Measurements from ENCODE around the gene PTH2.

PTH2 gene

DNA sequence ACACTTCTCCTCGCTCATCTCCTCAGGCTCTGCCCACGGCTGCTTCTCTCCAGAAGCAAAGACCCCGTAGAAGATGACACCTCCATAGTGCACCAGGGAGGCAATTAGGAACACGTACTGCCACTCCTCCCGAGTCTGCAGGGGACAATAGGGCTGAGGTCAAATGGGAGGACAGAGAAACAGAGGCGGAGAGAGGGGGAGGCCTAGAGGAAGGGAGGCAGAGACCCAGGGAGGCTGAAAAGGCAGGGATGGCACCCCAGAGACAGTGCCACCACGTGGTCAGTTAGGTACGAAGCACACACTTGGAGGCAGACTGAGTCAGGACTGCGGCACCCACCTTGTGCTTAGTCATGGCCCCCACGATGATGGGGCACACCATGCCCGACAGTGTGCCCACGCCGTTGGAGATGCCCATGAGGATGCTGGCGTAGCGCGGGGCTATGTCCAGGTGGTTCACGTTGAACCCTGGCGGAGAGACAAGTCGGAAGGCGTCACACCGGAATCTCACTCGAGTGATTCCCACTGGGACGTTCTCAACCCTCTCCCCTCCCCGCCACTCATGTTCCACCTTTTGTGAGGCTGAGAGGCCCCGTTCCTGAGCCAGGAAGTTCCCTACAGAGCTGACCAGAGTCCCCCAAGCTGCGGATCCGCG, 7.6 kb upstream of the PTH2 start:
- DNase-seq, result no peak

DNA sequence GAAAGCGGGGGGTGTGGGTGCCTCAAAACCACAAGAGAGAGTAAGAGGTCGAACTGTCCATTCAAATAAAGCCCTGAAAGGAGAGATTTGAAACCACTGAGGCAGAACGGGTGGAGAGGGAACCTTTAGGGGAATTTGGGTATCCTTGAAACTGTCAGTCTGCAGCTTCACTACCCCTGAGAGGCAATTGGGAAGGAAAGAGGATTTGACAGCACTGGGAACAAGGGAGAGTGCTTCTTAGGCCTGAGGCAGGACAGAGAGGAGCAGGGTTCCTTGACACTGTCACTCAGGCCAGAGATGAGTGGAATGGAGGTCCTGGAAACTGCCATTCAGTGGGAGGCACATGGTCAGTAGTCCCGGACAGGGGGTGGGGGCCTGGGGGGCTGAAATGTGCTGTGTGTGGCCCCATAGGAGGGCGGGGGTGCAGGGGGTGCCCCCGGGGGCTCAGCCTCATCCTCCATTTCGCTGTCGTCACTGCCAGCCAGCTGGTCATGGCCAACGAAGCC, 7.0 kb upstream of the PTH2 start:
- no peak for DNase-seq

DNA sequence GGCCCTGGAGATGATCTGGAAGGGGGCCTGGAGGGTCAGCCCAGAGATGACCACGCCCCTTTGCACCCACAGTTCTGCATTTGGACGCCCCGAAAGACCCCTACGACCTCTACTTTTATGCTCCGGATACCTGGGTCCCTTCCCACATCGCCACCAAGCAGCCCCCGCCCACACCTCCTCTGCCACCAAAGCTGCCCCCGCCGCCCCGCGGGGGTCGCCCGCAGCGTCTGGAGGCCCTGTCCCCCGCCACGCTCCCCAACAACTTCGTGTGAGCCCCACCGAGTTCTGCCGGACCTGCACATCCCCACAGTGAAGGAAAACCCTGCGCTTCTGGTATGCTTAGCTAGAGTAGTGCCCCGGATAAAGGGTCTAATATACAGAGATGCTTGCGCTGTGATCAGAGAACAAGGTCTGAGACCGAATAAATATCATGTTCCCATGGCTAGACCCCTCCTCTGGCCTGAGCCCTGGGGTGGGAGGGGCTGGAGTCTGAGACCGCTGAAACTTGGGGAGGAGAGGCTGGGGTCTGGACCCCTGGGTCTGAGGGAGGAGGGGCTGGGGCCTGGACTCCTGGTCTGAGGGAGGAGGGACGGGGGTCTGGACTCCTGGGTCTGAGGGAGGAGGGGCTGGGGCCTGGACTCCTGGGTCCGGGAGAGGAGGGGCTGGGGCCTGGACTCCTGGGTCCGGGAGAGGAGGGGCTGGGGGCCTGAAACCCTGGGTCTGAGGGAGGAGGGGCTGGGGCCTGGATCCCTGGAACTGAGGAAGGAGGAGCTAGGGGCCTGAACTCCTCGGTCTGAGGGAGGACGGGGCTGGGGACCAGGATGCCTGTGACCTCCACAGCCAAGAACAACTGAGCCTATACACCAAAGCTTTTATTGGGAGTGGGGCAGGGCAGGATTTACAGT, 5.6 kb upstream of the PTH2 start:
- DNase-seq, result no peak

GRCh38 chr19:49427855-49428546, 4.8 kb upstream of the PTH2 start:
- no peak for DNase-seq

- no peak for DNase-seq
Measured at GRCh38 chr19:49427339-49427738, 4.1 kb upstream of the PTH2 start.

DNA sequence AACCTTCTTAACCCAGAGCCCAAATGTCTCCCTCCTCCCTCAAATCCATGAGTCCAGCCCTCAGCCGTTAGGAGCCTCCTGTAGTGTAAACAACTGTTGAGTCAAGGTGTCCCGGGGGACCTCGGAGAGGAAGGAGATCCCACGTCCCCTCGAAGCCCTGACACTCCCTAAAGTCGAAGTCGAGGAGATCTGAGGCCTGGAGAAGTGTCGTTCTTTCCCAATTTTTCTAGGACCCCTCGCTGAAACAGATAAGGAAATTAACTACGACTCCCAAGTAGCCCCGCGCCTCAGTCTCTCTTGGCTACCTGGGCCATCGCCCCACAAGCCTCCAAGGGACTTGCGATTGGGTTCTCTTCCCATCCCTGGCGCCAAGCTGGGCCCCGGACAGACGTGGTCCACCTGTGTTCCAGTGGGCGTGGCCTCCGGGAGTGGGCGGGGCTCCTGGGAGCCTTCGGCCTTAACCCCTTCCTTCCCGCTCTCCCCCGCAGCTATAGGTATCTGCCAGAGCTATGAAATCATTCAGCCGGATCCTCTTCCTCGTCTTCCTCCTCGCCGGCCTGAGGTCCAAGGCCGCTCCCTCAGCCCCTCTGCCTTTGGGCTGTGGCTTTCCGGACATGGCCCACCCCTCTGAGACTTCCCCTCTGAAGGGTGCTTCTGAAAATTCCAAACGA, 2.8 kb upstream of the PTH2 start:
- DNase-seq, result no peak

DNA sequence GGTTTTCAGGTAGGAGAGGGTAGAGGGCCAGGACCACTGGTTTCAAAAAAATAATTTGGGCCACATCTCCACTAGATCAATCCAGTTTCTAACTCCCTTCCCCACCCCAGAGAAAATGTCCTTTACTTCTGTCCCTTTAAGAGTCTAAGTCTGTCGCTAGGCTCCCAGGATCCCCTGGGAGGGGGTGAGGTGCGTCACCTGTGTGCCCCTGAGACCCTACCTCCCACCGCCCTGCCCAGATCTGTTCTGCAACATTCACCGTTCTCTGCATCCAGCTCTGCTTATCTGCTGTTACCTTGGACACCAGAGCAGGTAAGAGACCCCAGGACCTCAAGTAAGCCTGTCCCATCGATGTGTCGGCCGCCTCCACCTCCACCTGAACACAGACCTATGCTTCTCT, 1.9 kb upstream of the PTH2 start, which contains the start of gene GFY:
Gene GFY (plus strand): TSS at position 211 of the 400 bp plus-strand sequence. CDS start 1,043 bp downstream, outside the sequence.
- no peak for DNase-seq

- no peak for DNase-seq
Measured at GRCh38 chr19:49423985-49424303, 703 bp upstream of the PTH2 start.

DNA sequence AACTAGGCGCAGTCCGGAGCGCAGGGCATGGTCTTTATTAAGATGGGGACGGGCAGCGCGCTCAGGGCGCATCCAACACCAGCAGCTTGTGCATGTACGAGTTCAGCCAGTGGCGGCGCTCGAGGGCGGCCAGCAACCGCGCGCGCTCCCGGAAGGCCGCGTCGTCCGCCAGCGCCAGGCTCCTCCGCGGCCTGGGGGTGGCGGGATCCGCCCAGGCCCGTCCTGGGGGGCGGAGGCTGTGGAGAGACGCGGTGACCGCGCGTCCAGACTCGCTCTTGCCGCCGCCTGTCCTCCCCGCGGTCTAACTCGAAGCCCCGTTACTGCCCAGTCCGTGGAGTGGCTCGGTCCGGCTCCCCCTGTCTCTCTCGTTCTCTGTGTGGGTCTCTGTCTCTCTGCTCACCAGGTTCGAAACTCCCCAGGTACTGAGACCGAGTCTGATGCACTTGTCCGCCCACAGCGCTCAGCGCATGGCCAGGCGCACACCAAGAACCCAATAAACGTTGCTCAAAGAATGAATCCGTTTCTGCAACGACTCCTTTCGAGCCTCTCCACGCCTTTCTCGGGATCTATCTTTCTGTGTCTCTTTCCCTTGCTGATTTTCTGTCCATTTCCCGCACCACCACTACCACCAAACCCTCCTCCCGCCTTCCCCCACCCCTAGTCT, 702 bp downstream of the PTH2 start:
- DNase-seq, result no peak

DNA sequence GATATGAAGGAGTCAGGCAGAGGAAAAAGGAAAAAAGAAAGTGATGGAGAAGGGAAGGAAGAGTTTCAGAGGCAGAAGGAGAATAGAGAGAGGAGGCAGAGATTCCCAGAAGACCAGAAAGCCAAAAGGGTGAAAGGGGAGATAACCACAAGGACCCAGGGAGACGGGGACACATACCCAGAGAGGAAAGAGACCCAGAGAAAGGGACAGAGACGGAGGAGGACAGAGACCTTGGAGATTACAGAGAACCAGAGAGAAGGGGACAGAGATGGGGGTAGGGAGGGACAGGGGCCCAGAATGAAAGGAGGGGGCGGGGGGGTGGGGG, 1.4 kb downstream of the PTH2 start:
- DNase-seq, result no peak

GRCh38 chr19:49421039-49421877, 2.0 kb downstream of the PTH2 start:
- no peak for DNase-seq

DNA sequence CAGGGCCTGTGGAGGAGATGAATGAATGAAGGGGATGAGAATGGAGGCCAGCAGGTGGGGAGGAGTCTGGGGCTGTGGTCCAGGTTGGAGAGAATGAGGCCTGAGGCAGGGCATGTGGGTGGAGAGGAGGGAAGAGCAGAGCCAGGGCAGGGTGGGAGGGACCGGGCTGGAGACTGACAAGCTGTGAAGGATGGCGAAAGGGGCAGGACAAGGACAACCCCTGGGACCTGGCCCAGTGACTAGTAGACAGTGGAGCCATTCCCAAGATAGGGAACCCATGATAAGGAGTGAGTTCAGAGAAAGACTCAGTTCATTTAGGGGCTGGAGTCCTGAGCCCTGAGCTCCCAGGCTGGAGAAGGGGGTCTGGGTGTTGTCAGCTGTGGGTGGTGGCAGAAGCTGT, 3.0 kb downstream of the PTH2 start:
- DNase-seq, result no peak

- DNase-seq, result no peak
Measured at GRCh38 chr19:49419173-49419572, 4.1 kb downstream of the PTH2 start.

GRCh38 chr19:49418511-49418910, 4.7 kb downstream of the PTH2 start:
- DNase-seq, result no peak

DNA sequence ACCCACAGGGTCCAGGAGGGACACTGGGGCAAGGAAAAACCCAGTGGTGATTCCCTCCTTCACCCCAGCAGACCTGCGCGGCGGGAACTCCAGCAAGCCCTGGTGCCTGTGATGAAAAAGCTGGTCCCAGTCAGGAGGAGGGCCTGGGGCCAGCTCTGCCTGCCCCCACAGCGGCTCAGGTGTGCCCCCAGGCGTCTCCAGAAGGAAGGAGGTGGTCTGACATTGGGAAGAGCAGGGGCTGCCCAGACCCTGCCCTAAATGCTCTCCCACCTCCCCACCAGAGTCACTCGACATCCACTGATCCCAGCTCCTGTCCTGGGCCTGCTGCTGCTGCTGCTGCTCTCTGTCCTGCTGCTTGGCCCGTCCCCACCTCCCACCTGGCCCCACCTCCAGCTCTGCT, 6.2 kb downstream of the PTH2 start:
- no peak for DNase-seq

DNA sequence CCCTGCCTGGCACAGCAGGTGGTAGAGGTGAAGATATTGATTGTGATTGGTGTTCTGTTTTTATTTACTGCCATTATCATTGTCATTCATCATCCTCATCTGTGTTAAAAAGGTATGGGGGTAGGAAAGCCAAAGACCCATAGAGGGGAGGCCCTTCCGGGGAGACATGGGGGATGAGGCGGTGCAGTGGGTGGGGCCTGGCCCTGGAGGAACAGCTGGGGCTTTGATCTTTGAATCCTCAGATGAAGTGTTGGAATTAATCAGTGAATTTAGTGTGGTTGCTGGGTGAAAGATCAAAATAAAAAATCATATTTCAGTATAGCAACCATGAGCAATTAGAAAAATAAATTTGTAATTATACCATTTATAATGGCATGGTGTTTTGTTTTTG, 7.4 kb downstream of the PTH2 start:
- DNase-seq, result no peak

DNA sequence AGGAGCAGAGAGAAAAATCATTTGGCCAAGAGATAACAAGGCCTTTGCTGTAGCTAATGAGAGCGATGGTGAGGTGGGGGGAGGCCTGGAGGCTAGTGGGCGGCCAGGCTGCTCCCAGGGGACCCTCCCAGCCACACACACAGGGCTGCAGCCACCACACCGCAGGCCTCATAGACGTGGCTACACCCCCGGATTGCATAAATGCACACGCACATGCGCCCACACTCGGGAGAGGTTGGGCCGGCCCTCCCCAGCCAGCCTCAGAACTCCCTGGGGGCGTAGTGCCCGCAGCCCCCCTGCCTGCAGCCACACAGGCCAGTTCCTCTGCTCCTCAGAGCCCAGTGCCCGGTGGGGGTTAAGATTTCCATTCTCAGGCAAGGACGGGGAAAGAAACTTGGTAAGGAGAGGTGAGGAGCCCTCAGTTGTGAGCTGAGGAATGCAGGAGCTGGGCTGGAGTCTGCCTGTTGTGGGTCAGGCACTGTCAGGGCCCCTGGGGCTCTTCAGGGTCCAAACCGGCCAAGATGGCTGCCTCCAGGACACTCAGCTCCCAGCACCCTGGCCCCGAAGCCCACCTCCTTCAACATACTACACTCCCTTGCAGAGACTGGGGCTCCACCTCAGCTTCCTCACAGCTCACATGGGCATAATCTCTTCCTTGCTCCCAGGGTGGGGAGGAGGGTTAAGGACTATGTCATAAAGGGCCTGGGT, 8.0 kb downstream of the PTH2 start:
- no peak for DNase-seq

- DNase-seq, result no peak
Measured at GRCh38 chr19:49414256-49414655, 9.0 kb downstream of the PTH2 start.

- no peak for DNase-seq
Measured at GRCh38 chr19:49413348-49413747, 9.9 kb downstream of the PTH2 start.

GRCh38 chr19:49411681-49412326, 11.4 kb downstream of the PTH2 start:
- no peak for DNase-seq
